Measurements from ENCODE around the gene FBLN7.

FBLN7 gene

DNA sequence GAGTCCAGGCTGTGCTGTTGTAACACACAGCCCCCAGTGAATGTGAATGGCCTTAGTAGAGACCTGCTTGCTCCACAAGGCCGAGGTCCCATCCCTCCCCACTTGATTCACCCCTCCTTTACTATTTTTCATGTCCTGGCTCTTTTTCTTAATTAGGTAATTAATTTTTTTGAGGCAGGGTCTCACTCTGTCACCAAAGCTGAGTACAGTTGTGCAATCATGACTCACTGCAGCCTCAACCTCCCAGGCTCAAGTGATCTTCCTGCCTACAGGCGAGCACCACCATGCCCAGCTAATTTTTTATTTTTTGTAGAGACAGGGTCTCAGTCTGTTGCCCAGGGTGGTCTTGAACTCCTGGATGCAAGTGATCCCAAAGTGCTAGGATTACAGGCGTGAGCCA is 19.3 kb downstream of the FBLN7 start:
- TF ChIP-seq, protein P1, sequence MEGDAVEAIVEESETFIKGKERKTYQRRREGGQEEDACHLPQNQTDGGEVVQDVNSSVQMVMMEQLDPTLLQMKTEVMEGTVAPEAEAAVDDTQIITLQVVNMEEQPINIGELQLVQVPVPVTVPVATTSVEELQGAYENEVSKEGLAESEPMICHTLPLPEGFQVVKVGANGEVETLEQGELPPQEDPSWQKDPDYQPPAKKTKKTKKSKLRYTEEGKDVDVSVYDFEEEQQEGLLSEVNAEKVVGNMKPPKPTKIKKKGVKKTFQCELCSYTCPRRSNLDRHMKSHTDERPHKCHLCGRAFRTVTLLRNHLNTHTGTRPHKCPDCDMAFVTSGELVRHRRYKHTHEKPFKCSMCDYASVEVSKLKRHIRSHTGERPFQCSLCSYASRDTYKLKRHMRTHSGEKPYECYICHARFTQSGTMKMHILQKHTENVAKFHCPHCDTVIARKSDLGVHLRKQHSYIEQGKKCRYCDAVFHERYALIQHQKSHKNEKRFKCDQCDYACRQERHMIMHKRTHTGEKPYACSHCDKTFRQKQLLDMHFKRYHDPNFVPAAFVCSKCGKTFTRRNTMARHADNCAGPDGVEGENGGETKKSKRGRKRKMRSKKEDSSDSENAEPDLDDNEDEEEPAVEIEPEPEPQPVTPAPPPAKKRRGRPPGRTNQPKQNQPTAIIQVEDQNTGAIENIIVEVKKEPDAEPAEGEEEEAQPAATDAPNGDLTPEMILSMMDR (IDR thresholded peaks at IDR 0.05; ENCODE audit: borderline replicate concordance, insufficient read depth, low read depth, low read length), result no peak
- H3K4me3 ChIP-seq (ENCODE audit: low read depth, low read length), result no peak overlapping the region

DNA sequence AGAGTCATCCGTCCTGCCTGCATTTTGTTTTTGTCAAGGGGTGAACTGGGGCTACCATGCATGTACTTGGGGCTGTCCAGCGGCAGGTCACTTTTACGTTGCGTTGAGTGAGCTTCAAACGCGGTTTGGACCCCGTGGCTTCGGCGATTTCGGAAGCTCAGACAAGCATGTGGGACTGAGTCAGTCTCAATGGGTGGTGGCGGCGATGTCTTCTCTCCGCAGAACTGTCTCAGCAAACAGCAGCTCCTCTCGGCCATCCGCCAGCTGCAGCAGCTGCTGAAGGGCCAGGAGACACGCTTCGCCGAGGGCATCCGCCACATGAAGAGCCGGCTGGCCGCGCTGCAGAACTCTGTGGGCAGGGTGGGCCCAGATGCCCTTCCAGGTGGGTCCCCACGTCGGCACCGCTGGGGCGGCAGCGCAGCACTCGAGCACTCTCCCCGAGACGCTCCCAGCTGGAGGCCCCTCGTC is 21.3 kb downstream of the FBLN7 start:
- TF ChIP-seq, protein P1 (IDR thresholded peaks at IDR 0.05; ENCODE audit: borderline replicate concordance, insufficient read depth, low read depth, low read length), result no peak
- no peak overlapping the region for H3K4me3 ChIP-seq (ENCODE audit: low read depth, low read length)

DNA sequence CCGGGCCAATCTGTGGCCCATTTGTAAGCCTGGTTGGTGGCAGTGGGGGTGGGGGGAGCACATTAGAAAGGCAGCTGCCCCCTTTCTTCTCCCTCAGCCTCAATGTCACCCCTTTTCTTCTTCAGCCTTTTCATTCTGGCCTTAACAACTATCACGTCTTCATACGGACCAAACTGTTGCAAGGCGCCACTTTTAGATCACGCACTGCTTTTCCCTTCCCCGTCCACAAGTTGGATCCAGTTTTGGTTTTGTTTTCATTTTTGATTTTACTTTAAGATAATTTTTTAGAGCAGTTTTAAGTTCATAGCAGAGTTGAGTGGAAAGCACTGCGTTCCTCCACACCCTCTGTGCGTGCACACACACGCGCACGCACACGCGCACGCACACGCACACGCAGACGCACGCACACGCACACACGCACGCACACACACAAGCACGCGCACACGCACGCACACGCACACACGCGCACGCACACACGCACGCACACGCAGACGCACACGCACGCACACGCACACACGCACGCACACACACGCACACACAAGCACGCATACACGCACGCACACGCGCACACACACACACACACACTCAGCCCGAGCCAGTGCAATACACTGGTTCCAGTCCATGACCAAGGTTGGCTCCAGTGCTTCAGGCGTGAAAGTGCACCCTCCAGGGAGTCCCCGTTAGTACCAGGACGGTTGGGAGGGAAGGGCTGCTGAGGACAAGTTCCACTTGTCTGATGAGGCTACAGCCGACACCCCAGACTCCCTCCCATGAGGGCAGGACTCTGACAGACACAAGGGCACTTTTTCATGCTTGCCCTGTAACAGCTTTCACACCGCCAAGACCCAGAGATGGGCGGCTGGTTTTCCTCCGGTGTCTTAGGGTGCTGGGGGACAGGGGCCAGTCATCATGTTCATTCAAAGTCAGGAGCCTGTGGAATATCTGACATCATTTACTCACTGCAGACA is 22.4 kb downstream of the FBLN7 start:
- H3K4me3 ChIP-seq (ENCODE audit: low read depth, low read length), result no peak overlapping the region
- TF ChIP-seq, protein P1 (IDR thresholded peaks at IDR 0.05; ENCODE audit: borderline replicate concordance, insufficient read depth, low read depth, low read length), result no peak

DNA sequence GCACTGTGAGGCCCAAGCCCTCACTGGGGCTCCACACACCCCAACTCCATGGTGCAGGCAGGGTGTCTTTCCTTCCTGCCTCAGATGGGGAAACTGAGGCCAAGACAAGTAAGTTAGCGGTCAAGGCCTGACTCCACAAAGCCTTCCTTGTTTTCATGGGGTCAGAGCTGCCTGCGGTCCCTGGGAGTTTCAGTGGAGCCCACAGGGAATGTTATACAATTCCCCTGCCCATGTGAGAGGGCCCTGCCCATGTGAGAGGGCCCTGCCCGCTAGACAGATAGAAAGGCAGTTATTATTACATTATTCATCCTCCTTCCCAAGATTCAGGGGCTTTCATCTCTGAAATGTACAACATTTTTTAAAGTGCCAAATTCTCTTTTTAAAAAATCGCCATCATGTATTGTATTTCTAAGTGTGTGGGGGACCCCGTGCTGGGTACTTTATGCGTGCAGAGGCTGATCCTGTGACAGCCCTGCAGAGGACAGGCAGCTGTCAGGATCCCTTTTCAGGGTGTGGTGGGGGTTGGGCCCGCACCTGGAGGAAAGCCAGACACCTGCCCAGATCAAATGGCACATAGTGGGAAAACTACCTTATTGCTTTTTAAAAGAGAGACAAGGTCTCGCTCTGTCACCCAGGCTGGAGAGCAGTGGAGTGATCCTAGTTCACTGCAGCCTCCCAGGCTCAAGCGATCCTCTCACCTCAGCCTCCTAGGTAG is 23.4 kb downstream of the FBLN7 start:
- TF ChIP-seq, protein P1 (IDR thresholded peaks at IDR 0.05; ENCODE audit: borderline replicate concordance, insufficient read depth, low read depth, low read length), result no peak
- no peak overlapping the region for H3K4me3 ChIP-seq (ENCODE audit: low read depth, low read length)

DNA sequence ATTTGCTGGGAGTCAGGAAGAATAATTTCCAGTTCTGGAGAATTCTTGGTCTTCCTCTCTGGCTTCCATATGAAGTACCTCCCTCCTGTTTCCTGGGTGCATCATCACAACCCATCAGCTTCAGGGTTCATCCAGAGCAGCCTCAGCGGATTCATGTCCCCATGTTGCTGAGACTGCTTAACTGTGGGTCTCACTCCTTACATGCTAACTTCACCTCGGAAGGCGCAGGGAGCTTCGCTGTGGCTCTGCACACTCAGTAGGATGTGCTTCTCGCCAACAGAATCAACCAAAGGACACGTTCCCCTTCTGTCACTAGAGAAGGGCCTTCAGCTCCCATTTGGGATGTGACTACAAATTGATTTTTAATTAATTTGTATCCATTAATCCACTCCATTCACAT is 24.2 kb downstream of the FBLN7 start:
- no peak overlapping the region for H3K4me3 ChIP-seq (ENCODE audit: low read depth, low read length)
- TF ChIP-seq, protein P1 (IDR thresholded peaks at IDR 0.05; ENCODE audit: borderline replicate concordance, insufficient read depth, low read depth, low read length), result no peak

DNA sequence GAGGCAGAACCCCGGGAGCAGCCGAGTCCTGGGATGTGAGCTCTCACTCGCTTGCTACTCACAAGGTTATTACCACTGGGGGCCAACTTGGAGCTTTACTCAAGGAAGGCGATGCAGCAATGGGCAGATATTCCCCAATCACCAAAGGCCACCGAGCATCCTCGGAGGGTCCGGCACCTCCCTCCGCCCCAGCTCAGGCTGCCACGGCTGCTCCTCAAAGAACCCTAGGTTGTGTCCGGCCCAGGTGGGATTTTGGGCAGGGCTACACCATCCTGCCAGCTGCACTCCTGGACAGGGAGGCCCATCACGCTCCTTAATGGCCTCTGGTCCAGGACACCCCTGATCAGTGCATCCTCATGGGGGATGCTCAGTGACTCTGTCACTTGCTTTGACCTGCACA is 24.8 kb downstream of the FBLN7 start:
- TF ChIP-seq, protein P1 (IDR thresholded peaks at IDR 0.05; ENCODE audit: borderline replicate concordance, insufficient read depth, low read depth, low read length), result no peak
- no peak overlapping the region for H3K4me3 ChIP-seq (ENCODE audit: low read depth, low read length)

Data from GM12875 (cell line).